HG03457 (cell line): ENCODE measurements around the gene SF3B6.
"Not testable (repeated sequence)": the region's sequence is repeated elsewhere in the genome, so short reads cannot be mapped to it uniquely, and the experiment has no call there.

Experiments
- ATAC-seq: cut with Tn5 transposase; IDR thresholded peaks from one replicate; pipeline ENCODE4 v1.9.1; 2021; ENCODE audit warnings: moderate number of reproducible peaks; ENCODE audit not compliant: unreplicated experiment

The SF3B6 gene

GRCh38 chr2:24075915-24076848, at the start of gene SF3B6:
Gene SF3B6, minus strand, starts transcription at chr2:24076326. Its CDS starts 97 bp downstream, at chr2:24076229.
- peak; percentile 87 for ATAC-seq

GRCh38 chr2:24123922-24124580, 47.9 kb upstream of the SF3B6 start:
- ATAC-seq = peak; percentile 6

- peak; percentile 87 for ATAC-seq
Measured at GRCh38 chr2:24123195-24123921, 47.2 kb upstream of the SF3B6 start, which contains the start of the genes FAM228B and PFN4. Gene FAM228B, plus strand, starts transcription at chr2:24123469. Its CDS starts 893 bp downstream, at chr2:24124362. Gene PFN4, minus strand, starts transcription at chr2:24123334. Its CDS starts 799 bp downstream, at chr2:24122535.

GRCh38 chr2:24122366-24123194, 46.5 kb upstream of the SF3B6 start:
- no peak for ATAC-seq

GRCh38 chr2:24121469-24121868, 45.3 kb upstream of the SF3B6 start:
- ATAC-seq = no peak

GRCh38 chr2:24121066-24121465, 44.9 kb upstream of the SF3B6 start:
- no peak for ATAC-seq

- ATAC-seq = no peak
Measured at GRCh38 chr2:24117902-24118301, 41.8 kb upstream of the SF3B6 start.

GRCh38 chr2:24115057-24115456, 38.9 kb upstream of the SF3B6 start:
- no peak for ATAC-seq

- no peak for ATAC-seq
Measured at GRCh38 chr2:24111407-24111901, 35.3 kb upstream of the SF3B6 start.

- ATAC-seq = no peak
Measured at GRCh38 chr2:24110660-24111303, 34.7 kb upstream of the SF3B6 start.

- ATAC-seq = not testable (repeated sequence)
Measured at GRCh38 chr2:24109431-24109830, 33.3 kb upstream of the SF3B6 start.

- ATAC-seq = no peak
Measured at GRCh38 chr2:24107336-24107735, 31.2 kb upstream of the SF3B6 start.

- no peak for ATAC-seq
Measured at GRCh38 chr2:24106786-24107185, 30.7 kb upstream of the SF3B6 start.

- ATAC-seq = no peak
Measured at GRCh38 chr2:24105816-24106215, 29.7 kb upstream of the SF3B6 start.

- no peak for ATAC-seq
Measured at GRCh38 chr2:24104906-24105305, 28.8 kb upstream of the SF3B6 start.

GRCh38 chr2:24104110-24104650, 28.1 kb upstream of the SF3B6 start:
- no peak for ATAC-seq

GRCh38 chr2:24102677-24103076, 26.6 kb upstream of the SF3B6 start:
- ATAC-seq = no peak

- no peak for ATAC-seq
Measured at GRCh38 chr2:24101992-24102391, 25.9 kb upstream of the SF3B6 start.

- ATAC-seq = not testable (repeated sequence)
Measured at GRCh38 chr2:24100732-24101131, 24.6 kb upstream of the SF3B6 start.
